ENCODE data around the gene SNX6. TPM values are rescaled to one million over a fixed set of nuclear protein-coding genes. Genes with fewer than 3 reads are reported as not detected.

SNX6 gene
- total and polyA plus RNA-seq, 9 of the 15 experiments (the other 6 are each of a cell fraction or from before 2014, with no cell fraction given), result 34.6 to 111 (median 57.5) TPM

- no peak for TF ChIP-seq CHD7 (IDR thresholded peaks at IDR 0.05; ENCODE audit: low read depth, low read length)
- no peak for TF ChIP-seq HEY1 (CRISPR knock-in tag; IDR thresholded peaks at IDR 0.05; ENCODE audit: borderline replicate concordance)
- no peak for TF ChIP-seq SOX6 (IDR thresholded peaks at IDR 0.05)
- no peak for TF ChIP-seq MBD2 (IDR thresholded peaks at IDR 0.05; ENCODE audit: borderline replicate concordance, low read depth)
- no peak for TF ChIP-seq HINFP (tag; conservative IDR thresholded peaks at IDR 0.05; ENCODE audit: low read depth)
- no peak for TF ChIP-seq ZC3H8 (IDR thresholded peaks at IDR 0.05)
- no peak for TF ChIP-seq ZNF561 (CRISPR knock-in tag; conservative IDR thresholded peaks at IDR 0.05)
- TF ChIP-seq BACH1 (tag; IDR thresholded peaks at IDR 0.05), result no peak
Measured at GRCh38 chr14:34592623-34593022, 37.3 kb downstream of the SNX6 start (continued).

All from K562 (cell line).